Measurements from ENCODE around the gene IFT52. TPM values are rescaled to one million over a fixed set of nuclear protein-coding genes. Genes with fewer than 3 reads are reported as not detected.

IFT52 gene
- 20.7 TPM for polyA plus RNA-seq (2012; ENCODE audit: missing spikeins)

- peak; percentile 90 for DNase-seq (ENCODE audit: insufficient read length)
- FAIRE-seq, result peak; percentile 94
Measured at GRCh38 chr20:43590392-43591303, at the start of gene IFT52. Gene IFT52 (plus strand): TSS chr20:43590937. CDS start chr20:43594699, 3,762 bp downstream.

GRCh38 chr20:43541214-43541613 lies 49.5 kb upstream of the IFT52 start:
- DNase-seq (ENCODE audit: insufficient read length) (no peak), FAIRE-seq (no peak)
- TF ChIP-seq POLR2A (IDR thresholded peaks at IDR 0.05; ENCODE audit: low read depth, low read length) (no peak), POLR2AphosphoS5 (IDR thresholded peaks at IDR 0.05; ENCODE audit: low read depth, low read length) (no peak), TAF1 (IDR thresholded peaks at IDR 0.05; ENCODE audit: borderline replicate concordance, low read depth, low read length) (no peak)

More at GRCh38 chr20:43590392-43591303, at the start of gene IFT52:
- TF ChIP-seq POLR2AphosphoS5 (IDR thresholded peaks at IDR 0.05; ENCODE audit: low read depth, low read length), result no peak
- peak; percentile 53; the same call in 1 of the 2 replicates for TF ChIP-seq POLR2A (IDR thresholded peaks at IDR 0.05; ENCODE audit: low read depth, low read length)
- TF ChIP-seq TAF1 (IDR thresholded peaks at IDR 0.05; ENCODE audit: borderline replicate concordance, low read depth, low read length), result no peak

GRCh38 chr20:43542161-43542560 lies 48.6 kb upstream of the IFT52 start:
- FAIRE-seq (no peak), DNase-seq (ENCODE audit: insufficient read length) (no peak)
- no peak for TF ChIP-seq POLR2AphosphoS5 (IDR thresholded peaks at IDR 0.05; ENCODE audit: low read depth, low read length)
- TF ChIP-seq TAF1 (IDR thresholded peaks at IDR 0.05; ENCODE audit: borderline replicate concordance, low read depth, low read length), result no peak
- no peak for TF ChIP-seq POLR2A (IDR thresholded peaks at IDR 0.05; ENCODE audit: low read depth, low read length)

GRCh38 chr20:43542674-43543073 lies 48.1 kb upstream of the IFT52 start:
- TF ChIP-seq POLR2AphosphoS5 (IDR thresholded peaks at IDR 0.05; ENCODE audit: low read depth, low read length) (no peak), POLR2A (IDR thresholded peaks at IDR 0.05; ENCODE audit: low read depth, low read length) (no peak), TAF1 (IDR thresholded peaks at IDR 0.05; ENCODE audit: borderline replicate concordance, low read depth, low read length) (no peak)
- no peak for DNase-seq (ENCODE audit: insufficient read length)
- no peak for FAIRE-seq

GRCh38 chr20:43543138-43543537 lies 47.6 kb upstream of the IFT52 start:
- no peak for FAIRE-seq

GRCh38 chr20:43544501-43544900 lies 46.2 kb upstream of the IFT52 start:
- TF ChIP-seq POLR2A (IDR thresholded peaks at IDR 0.05; ENCODE audit: low read depth, low read length) (no peak), POLR2AphosphoS5 (IDR thresholded peaks at IDR 0.05; ENCODE audit: low read depth, low read length) (no peak), TAF1 (IDR thresholded peaks at IDR 0.05; ENCODE audit: borderline replicate concordance, low read depth, low read length) (no peak)
- FAIRE-seq (no peak), DNase-seq (ENCODE audit: insufficient read length) (no peak)

More at GRCh38 chr20:43543138-43543537, 47.6 kb upstream of the IFT52 start:
- DNase-seq (ENCODE audit: insufficient read length), result no peak
- TF ChIP-seq POLR2A (IDR thresholded peaks at IDR 0.05; ENCODE audit: low read depth, low read length) (no peak), TAF1 (IDR thresholded peaks at IDR 0.05; ENCODE audit: borderline replicate concordance, low read depth, low read length) (no peak), POLR2AphosphoS5 (IDR thresholded peaks at IDR 0.05; ENCODE audit: low read depth, low read length) (no peak)

- TF ChIP-seq POLR2AphosphoS5 (IDR thresholded peaks at IDR 0.05; ENCODE audit: low read depth, low read length) (no peak), POLR2A (IDR thresholded peaks at IDR 0.05; ENCODE audit: low read depth, low read length) (no peak), TAF1 (IDR thresholded peaks at IDR 0.05; ENCODE audit: borderline replicate concordance, low read depth, low read length) (no peak)
- no peak for FAIRE-seq
- DNase-seq (ENCODE audit: insufficient read length), result no peak
Measured at GRCh38 chr20:43545837-43546578, 44.7 kb upstream of the IFT52 start.

GRCh38 chr20:43548273-43548880 lies 42.4 kb upstream of the IFT52 start:
- DNase-seq (ENCODE audit: insufficient read length), result no peak
- TF ChIP-seq POLR2A (IDR thresholded peaks at IDR 0.05; ENCODE audit: low read depth, low read length), result no peak
- no peak for TF ChIP-seq TAF1 (IDR thresholded peaks at IDR 0.05; ENCODE audit: borderline replicate concordance, low read depth, low read length)
- no peak for TF ChIP-seq POLR2AphosphoS5 (IDR thresholded peaks at IDR 0.05; ENCODE audit: low read depth, low read length)
- no peak for FAIRE-seq

- no peak for TF ChIP-seq POLR2AphosphoS5 (IDR thresholded peaks at IDR 0.05; ENCODE audit: low read depth, low read length)
- no peak for TF ChIP-seq POLR2A (IDR thresholded peaks at IDR 0.05; ENCODE audit: low read depth, low read length)
- no peak for TF ChIP-seq TAF1 (IDR thresholded peaks at IDR 0.05; ENCODE audit: borderline replicate concordance, low read depth, low read length)
- no peak for FAIRE-seq
Measured at GRCh38 chr20:43549416-43550065, 41.2 kb upstream of the IFT52 start.

GRCh38 chr20:43550456-43550855 lies 40.3 kb upstream of the IFT52 start:
- DNase-seq (ENCODE audit: insufficient read length), result no peak
- no peak for TF ChIP-seq POLR2AphosphoS5 (IDR thresholded peaks at IDR 0.05; ENCODE audit: low read depth, low read length)
- no peak for TF ChIP-seq TAF1 (IDR thresholded peaks at IDR 0.05; ENCODE audit: borderline replicate concordance, low read depth, low read length)
- no peak for TF ChIP-seq POLR2A (IDR thresholded peaks at IDR 0.05; ENCODE audit: low read depth, low read length)
- no peak for FAIRE-seq

More at GRCh38 chr20:43549416-43550065, 41.2 kb upstream of the IFT52 start:
- no peak for DNase-seq (ENCODE audit: insufficient read length)

All from GM12892 (cell line).